GM23338 (cell line): Measurements from ENCODE around the gene AK4. TPM values are rescaled to one million over a fixed set of nuclear protein-coding genes. Genes with fewer than 3 reads are reported as not detected.

Experiments used
- ATAC-seq: fragments of 200-7000 bp; cut with Tn5 transposase; 3 replicates; pipeline ENCODE4 v1.9.1; 2020
- DNase-seq: peaks from one replicate; pipeline ENCODE4 v3.0.0-alpha.2; 2015; ENCODE audit warnings: low spot score
- H2AFZ ChIP-seq: fragments of 200-600 bp; sonication (generic); 2 replicates; pipeline ENCODE4 v1.8.0; 2016; ENCODE audit warnings: antibody characterized with exemption, mild to moderate bottlenecking, moderate library complexity
- H3F3A ChIP-seq: fragments of 200-600 bp; sonication (generic); replicated peaks from 2 replicates; pipeline ENCODE4 v1.8.0; 2017; ENCODE audit warnings: antibody characterized with exemption, mixed run types, low read depth
- H3K27ac ChIP-seq: fragments of 200-600 bp; sonication (generic); 2 replicates; pipeline ENCODE4 v1.6.1; 2016; ENCODE audit warnings: low read depth
- H3K27me3 ChIP-seq: fragments of 200-600 bp; sonication (generic); 2 replicates; pipeline ENCODE4 v1.8.0; 2016; ENCODE audit warnings: mild to moderate bottlenecking, mixed run types, moderate library complexity; ENCODE audit not compliant: insufficient read depth
- H3K36me3 ChIP-seq: fragments of 200-600 bp; sonication (generic); 2 replicates; pipeline ENCODE4 v1.8.0; 2016; ENCODE audit warnings: mild to moderate bottlenecking; ENCODE audit not compliant: insufficient read depth
- H3K4me1 ChIP-seq: fragments of 200-600 bp; sonication (generic); 2 replicates; pipeline ENCODE4 v1.8.0; 2016; ENCODE audit warnings: mild to moderate bottlenecking, moderate library complexity; ENCODE audit not compliant: insufficient read depth
- H3K4me2 ChIP-seq: fragments of 200-600 bp; sonication (generic); 2 replicates; pipeline ENCODE4 v1.7.1; 2017; ENCODE audit warnings: mixed run types
- H3K4me3 ChIP-seq: fragments of 200-600 bp; sonication (generic); 2 replicates; pipeline ENCODE4 v1.6.1; 2016; ENCODE audit warnings: mixed run types
- H3K79me2 ChIP-seq: fragments of 200-600 bp; sonication (generic); replicated peaks from 2 replicates; pipeline ENCODE4 v1.8.0; 2017; ENCODE audit warnings: mild to moderate bottlenecking; ENCODE audit not compliant: insufficient read depth
- H3K9me2 ChIP-seq: fragments of 200-600 bp; sonication (generic); 2 replicates; pipeline ENCODE4 v1.8.0; 2017; ENCODE audit not compliant: insufficient read depth
- H4K20me1 ChIP-seq: fragments of 200-600 bp; sonication (generic); replicated peaks from 2 replicates; pipeline ENCODE4 v1.8.0; 2017; ENCODE audit warnings: mild to moderate bottlenecking; ENCODE audit not compliant: insufficient read depth
- H3K27ac Mint-ChIP-seq: 2 replicates; pipeline ENCODE4 v1.8.0; 2020; ENCODE audit warnings: inconsistent platforms, mild to moderate bottlenecking, moderate library complexity, mixed read lengths
- H3K27me3 Mint-ChIP-seq: 3 replicates; pipeline ENCODE4 v1.8.0; 2022; ENCODE audit warnings: low read depth, mild to moderate bottlenecking, moderate library complexity, mixed read lengths, inconsistent platforms; ENCODE audit not compliant: insufficient read depth, poor library complexity
- H3K36me3 Mint-ChIP-seq: 3 replicates; pipeline ENCODE4 v1.8.0; 2021; ENCODE audit warnings: low read depth, mild to moderate bottlenecking, inconsistent platforms, moderate library complexity, mixed read lengths
- H3K4me1 Mint-ChIP-seq: 3 replicates; pipeline ENCODE4 v1.8.0; 2020; ENCODE audit warnings: mild to moderate bottlenecking, inconsistent platforms, mixed read lengths
- H3K4me3 Mint-ChIP-seq: 3 replicates; pipeline ENCODE4 v1.8.0; 2021; ENCODE audit warnings: moderate library complexity, mild to moderate bottlenecking, inconsistent platforms, mixed read lengths
- H3K9me3 Mint-ChIP-seq: 3 replicates; pipeline ENCODE4 v1.8.0; 2020; ENCODE audit warnings: moderate library complexity, mild to moderate bottlenecking, inconsistent platforms, mixed read lengths
- CREB1 ChIP-seq: fragments of 250-450 bp; sonication (Bioruptor Pico); IDR thresholded peaks from 2 replicates; pipeline ENCODE4 v1.5.0; 2020; ENCODE audit warnings: low read depth, mild to moderate bottlenecking, moderate library complexity
- EZH2 ChIP-seq: fragments of 200-600 bp; sonication (generic); IDR thresholded peaks from one replicate; pipeline ENCODE4 v1.8.0; 2017; ENCODE audit warnings: antibody characterized with exemption, mild to moderate bottlenecking, low read depth; ENCODE audit not compliant: unreplicated experiment
- EZH2phosphoT487 ChIP-seq: fragments of 200-600 bp; sonication (generic); IDR thresholded peaks from one replicate; pipeline ENCODE4 v1.8.1; 2018; ENCODE audit warnings: antibody characterized with exemption; ENCODE audit not compliant: unreplicated experiment
- JUNB ChIP-seq: IDR thresholded peaks from one replicate; pipeline ENCODE4 v1.6.1; 2016; ENCODE audit warnings: antibody characterized with exemption; ENCODE audit not compliant: unreplicated experiment
- NANOG ChIP-seq: IDR thresholded peaks from 2 replicates; pipeline ENCODE4 v1.6.1; 2016; ENCODE audit warnings: antibody characterized with exemption, borderline replicate concordance
- POLR2AphosphoS5 ChIP-seq: IDR thresholded peaks from 2 replicates; pipeline ENCODE4 v1.6.1; 2016; ENCODE audit warnings: antibody characterized with exemption, low read depth
- STAT1 ChIP-seq: IDR thresholded peaks from one replicate; pipeline ENCODE4 v1.6.1; 2016; ENCODE audit warnings: antibody characterized with exemption; ENCODE audit not compliant: unreplicated experiment
- ZNF331 ChIP-seq: fragments of 250-450 bp; sonication (Bioruptor Pico); IDR thresholded peaks from 2 replicates; pipeline ENCODE4 v1.5.0; 2020; ENCODE audit warnings: low read depth, mild to moderate bottlenecking, moderate library complexity
- ZNF462 ChIP-seq: fragments of 250-450 bp; sonication (Bioruptor Pico); IDR thresholded peaks from 2 replicates; pipeline ENCODE4 v1.5.0; 2020; ENCODE audit warnings: mild to moderate bottlenecking, moderate library complexity
- polyA plus RNA-seq: library from polyadenylated mRNA; unstranded; fragments of >200 nt; fragmentation: Nextera tagmentation; extraction: Ambion mirVana; gene quantifications from 2 replicates; pipeline ENCODE4 v1.2.1, GENCODE V29; 2016
- total RNA-seq: library from RNA; depleted of rRNA; stranded (reverse); fragments of >200 nt; shearing (Covaris generic); gene quantifications from 2 replicates; pipeline ENCODE4 v1.2.3, GENCODE V29; 2014

Gene AK4
- total and polyA plus RNA-seq, 2 experiments from 2014 or later = 123 to 127 TPM

GRCh38 chr1:65210325-65210724, 62.3 kb downstream of the AK4 start:
- Histone ChIP-seq H3K27ac (no peak overlapping the region), H3K27me3 (no peaks in the 10 kb centered on the region), H3K36me3 (no peaks in the 10 kb centered on the region), H3K4me1 (peaks cover 10% of the 10 kb centered on the region; the same call in 1 of the 2 replicates), H3K79me2 (peaks cover 64% of the 10 kb centered on the region), H4K20me1 (no peaks in the 10 kb centered on the region; the same call in 1 of the 2 replicates), H3F3A (no peaks in the 10 kb centered on the region), H3K4me3 (no peak overlapping the region), H3K9me2 (no peaks in the 10 kb centered on the region), H3K4me2 (no peak overlapping the region), H2AFZ (no peak overlapping the region)
- H3K27me3 Mint-ChIP-seq = peaks cover 8% of the 10 kb centered on the region
- no peak overlapping the region for H3K4me3 Mint-ChIP-seq
- TF ChIP-seq EZH2 = no peak
- no peak for TF ChIP-seq ZNF331
- no peak for TF ChIP-seq STAT1
- TF ChIP-seq EZH2phosphoT487 = no peak
- ATAC-seq (no peak), DNase-seq (no peak)
- H3K36me3 Mint-ChIP-seq = peaks cover 15% of the 10 kb centered on the region
- H3K4me1 Mint-ChIP-seq = peaks cover 54% of the 10 kb centered on the region
- H3K27ac Mint-ChIP-seq = no peak overlapping the region
- H3K9me3 Mint-ChIP-seq = no peaks in the 10 kb centered on the region

GRCh38 chr1:65211331-65211730, 63.3 kb downstream of the AK4 start:
- Mint-ChIP-seq H3K9me3 (no peaks in the 10 kb centered on the region), H3K27me3 (peaks cover 8% of the 10 kb centered on the region), H3K4me1 (peaks cover 52% of the 10 kb centered on the region), H3K36me3 (peaks cover 18% of the 10 kb centered on the region), H3K27ac (no peak overlapping the region), H3K4me3 (no peak overlapping the region)
- H3K27me3 ChIP-seq = no peaks in the 10 kb centered on the region
- H3K4me1 ChIP-seq = peaks cover 16% of the 10 kb centered on the region
- H3K79me2 ChIP-seq = peaks cover 63% of the 10 kb centered on the region
- H2AFZ ChIP-seq = no peak overlapping the region
- H3K4me2 ChIP-seq = no peak overlapping the region
- H3K9me2 ChIP-seq = no peaks in the 10 kb centered on the region
- DNase-seq (no peak), ATAC-seq (no peak)
- no peaks in the 10 kb centered on the region for H3F3A ChIP-seq
- H3K4me3 ChIP-seq = no peak overlapping the region
- no peak overlapping the region for H3K27ac ChIP-seq
- no peak for TF ChIP-seq STAT1
- no peak for TF ChIP-seq EZH2
- no peak for TF ChIP-seq CREB1 (CRISPR knock-in tag)
- no peak for TF ChIP-seq JUNB
- TF ChIP-seq ZNF462 (CRISPR knock-in tag) = no peak
- TF ChIP-seq NANOG = no peak
- no peak for TF ChIP-seq POLR2AphosphoS5
- H3K36me3 ChIP-seq = no peaks in the 10 kb centered on the region
- no peaks in the 10 kb centered on the region; the same call in 1 of the 2 replicates for H4K20me1 ChIP-seq
